ENCODE measurements around the gene PTPN22. TPM values are rescaled to one million over a fixed set of nuclear protein-coding genes. Genes with fewer than 3 reads are reported as not detected.

PTPN22 gene
- total and polyA plus RNA-seq, 9 of the 15 experiments (the other 6 are each of a cell fraction or from before 2014, with no cell fraction given) = 0.45 to 4.6 (median 1.1) TPM

GRCh38 chr1:113768916-113769600 is 102.5 kb downstream of the PTPN22 start:
- H3K4me1 ChIP-seq (replicated peaks in 1 of 2; ENCODE audit: control insufficient read depth in 2 of 2, insufficient read depth in 2 of 2, low read length in 2 of 2) = no peaks in the 10 kb centered on the region
- in situ Hi-C loops (cut with MboI) = no loop called here
- no peak for DNase-seq (ENCODE audit: extremely low read depth in 1 of 4, low spot score in 3 of 4)
- H3K4me3 ChIP-seq = no peak overlapping the region
- no peak overlapping the region for H3K27ac ChIP-seq (ENCODE audit: extremely low read depth, low read depth, low read length)
- no peaks in the 10 kb centered on the region for H3K27me3 ChIP-seq (ENCODE audit: control insufficient read depth in 2 of 2, insufficient read depth in 2 of 2, low read length in 2 of 2)
- WGBS (ENCODE audit: insufficient coverage, low coverage, missing lambda C conversion rate) = 47% methylated on average over 1 of the region's 1 CpG
- FAIRE-seq = no peak
- no peak overlapping the region for H3K4me2 ChIP-seq (ENCODE audit: insufficient read depth, low read length)
- no TSS peak for BruUV-seq (replicated peaks)
- peaks cover 65% of the 10 kb centered on the region for H3K36me3 ChIP-seq (ENCODE audit: control insufficient read depth, insufficient read depth, low read length)
- intact Hi-C loops (cut with micrococcal nuclease) = no loop called here
- POLR2A ChIA-PET = interaction anchor here (0.9 to 2.0 kb wide), 3 partner anchors 9 to 14 kb away, joined by 3 to 10 read pairs (median 3); partner anchors contain the start of gene PHTF1
- H3K79me2 ChIP-seq (ENCODE audit: control insufficient read depth, insufficient read depth, low read length) = peaks cover 24% of the 10 kb centered on the region; the same call in 1 of the 3 replicates
- H3K9me3 ChIP-seq (replicated peaks; ENCODE audit: control insufficient read depth, insufficient read depth, low read depth, low read length) = no peaks in the 10 kb centered on the region
- no peak overlapping the region for H2AFZ ChIP-seq (ENCODE audit: low read depth, low read length)
- no peak for ATAC-seq
- no peaks in the 10 kb centered on the region for H3K9me1 ChIP-seq (ENCODE audit: control insufficient read depth, insufficient read depth, low read length)
- CTCF ChIA-PET (ENCODE audit: low intra/inter-chr PET ratio) = no interaction called here
- H4K20me1 ChIP-seq (replicated peaks; ENCODE audit: control insufficient read depth, insufficient read depth, low read length) = no peaks in the 10 kb centered on the region
- TF ChIP-seq SRSF1 (IDR thresholded peaks at IDR 0.05; ENCODE audit: low read depth, low read length) (no peak), ARID2 (IDR thresholded peaks at IDR 0.05) (no peak), MED1 (CRISPR knock-in tag; IDR thresholded peaks at IDR 0.05; ENCODE audit: borderline replicate concordance) (no peak)
- no peak overlapping the region for H3K9ac ChIP-seq (ENCODE audit: insufficient read depth in 1 of 2, low read depth in 2 of 2, low read length in 2 of 2)

Measured in K562 (cell line).